GM19463 (cell line): ENCODE measurements around the gene SEMA3C.

Experiments
- ATAC-seq: cut with Tn5 transposase; IDR thresholded peaks from one replicate; pipeline ENCODE4 v1.9.1; 2021; ENCODE audit warnings: mild to moderate bottlenecking, moderate library complexity; ENCODE audit not compliant: unreplicated experiment

Gene SEMA3C

GRCh38 chr7:80918909-80919721 is at the start of gene SEMA3C:
Gene SEMA3C, minus strand, starts transcription at chr7:80919051. Its CDS starts 2,270 bp downstream, at chr7:80916781.
- ATAC-seq: peak; percentile 80

DNA sequence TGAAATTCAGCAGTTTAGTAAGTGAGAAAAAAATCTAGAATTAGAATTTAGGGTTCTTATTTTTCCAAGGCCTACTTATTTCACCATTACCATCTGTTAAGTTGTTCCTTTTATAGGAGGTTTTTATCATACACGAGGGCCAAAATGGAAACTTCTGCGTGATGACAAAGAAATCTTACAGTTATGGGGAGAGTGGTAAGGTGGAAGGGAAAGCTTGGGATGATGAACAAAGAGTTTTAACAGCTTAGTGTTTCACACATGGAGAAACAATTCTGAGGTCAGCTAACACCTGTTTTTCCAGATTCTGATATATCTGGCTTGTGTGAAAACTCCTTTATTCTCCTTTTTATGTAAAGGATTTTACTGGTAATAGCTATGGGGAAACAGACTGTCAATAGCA is 49.8 kb upstream of the SEMA3C start:
- no peak for ATAC-seq

DNA sequence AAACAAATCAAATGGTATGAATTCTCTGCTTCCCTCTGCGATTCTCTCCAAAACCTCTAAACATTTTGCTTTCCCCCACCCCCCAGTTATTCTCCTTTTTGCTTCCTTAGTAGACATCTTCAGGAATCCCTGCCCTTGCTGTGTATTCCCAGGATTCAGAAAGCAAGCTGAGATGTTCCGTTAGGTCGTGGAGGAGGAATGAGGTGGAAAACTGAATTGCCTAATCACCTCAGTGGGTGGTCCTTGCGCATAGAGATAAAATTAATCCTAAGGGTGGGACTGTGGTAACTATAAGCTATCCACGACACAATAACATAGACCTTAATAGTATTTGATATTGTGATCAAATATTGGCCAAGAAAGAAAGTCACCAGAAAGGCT is 49.1 kb upstream of the SEMA3C start:
- ATAC-seq: no peak

DNA sequence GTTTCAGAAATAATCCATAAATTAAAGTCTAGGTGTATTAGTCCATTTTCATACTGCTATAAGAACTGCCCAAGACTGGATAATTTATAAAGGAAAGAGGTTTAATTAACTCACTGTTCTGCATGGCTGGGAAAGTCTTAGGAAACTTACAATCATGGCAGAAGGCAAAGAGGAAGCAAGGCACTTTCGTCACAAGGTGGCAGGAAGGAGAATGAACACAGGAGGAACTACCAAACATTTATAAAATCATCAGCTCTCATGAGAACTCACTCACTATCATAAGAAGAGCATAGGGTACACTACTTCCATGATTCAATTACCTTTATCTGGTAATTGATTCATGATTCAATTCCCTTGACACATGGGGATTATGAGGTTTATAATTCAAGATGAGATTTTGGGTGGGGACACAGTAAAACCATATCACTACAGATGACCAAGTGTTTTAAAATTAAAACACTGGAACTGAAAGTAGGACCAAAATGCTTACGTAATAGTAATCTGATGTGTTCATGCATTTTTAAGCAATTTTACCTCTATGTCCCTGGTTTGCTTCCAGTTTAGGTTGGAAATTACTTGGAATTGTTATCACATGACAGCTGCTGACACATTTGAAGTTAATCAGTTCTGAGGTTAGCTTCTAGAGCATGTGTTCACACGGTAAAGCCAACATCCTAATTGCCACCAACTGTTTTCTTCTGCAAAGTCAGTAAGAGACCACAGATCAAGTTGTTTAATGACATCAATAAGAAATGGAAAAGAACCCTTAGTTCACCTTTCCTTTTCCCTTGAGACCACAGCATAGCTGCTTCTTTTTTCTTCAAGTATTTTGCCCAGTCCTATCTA is 48.4 kb upstream of the SEMA3C start:
- no peak for ATAC-seq

GRCh38 chr7:80960244-80960795 is 41.5 kb upstream of the SEMA3C start:
- no peak for ATAC-seq

DNA sequence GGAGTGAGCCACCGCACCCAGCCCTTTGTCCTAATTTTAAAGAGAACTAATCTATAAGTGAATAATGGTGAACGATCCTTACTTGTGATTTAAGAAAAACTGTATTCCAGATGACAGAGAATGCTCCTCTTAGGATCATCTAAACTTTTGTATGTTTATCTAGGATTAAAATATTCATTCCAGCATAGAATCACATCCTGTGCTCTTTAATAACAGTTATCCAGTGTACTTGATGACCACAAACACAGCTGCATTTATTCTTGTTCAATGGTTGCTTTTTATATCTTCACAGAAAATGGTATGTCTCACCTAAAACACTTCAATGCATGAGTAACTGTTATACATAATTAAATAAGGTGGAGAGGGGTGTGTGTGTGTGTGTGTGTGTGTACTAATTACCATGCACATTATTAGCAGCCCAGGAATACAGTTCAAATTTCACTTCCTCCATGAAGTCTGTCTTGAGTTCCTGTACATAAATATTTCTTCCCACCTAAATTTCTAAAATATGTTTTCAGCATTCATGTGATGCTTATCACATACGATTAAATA is 38.5 kb upstream of the SEMA3C start:
- ATAC-seq: no peak

DNA sequence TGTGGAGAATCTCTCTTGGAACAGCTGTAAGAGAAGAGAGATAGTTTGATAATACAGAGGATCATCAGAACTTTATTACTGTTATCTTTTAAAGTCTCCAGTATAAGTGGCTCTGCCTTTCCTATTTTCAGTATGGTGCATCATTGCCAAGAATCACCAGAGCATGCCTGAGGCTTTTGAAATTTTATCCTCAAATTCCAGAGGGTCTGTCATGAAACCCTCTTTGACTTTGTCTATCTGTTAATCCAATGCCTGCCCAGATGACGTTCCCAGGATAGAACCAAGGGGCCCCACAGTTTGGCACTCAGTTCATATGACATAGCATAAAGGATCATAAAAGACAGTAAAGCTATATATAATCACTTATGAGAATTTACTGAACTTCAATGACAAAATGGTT is 35.3 kb upstream of the SEMA3C start:
- no peak for ATAC-seq

DNA sequence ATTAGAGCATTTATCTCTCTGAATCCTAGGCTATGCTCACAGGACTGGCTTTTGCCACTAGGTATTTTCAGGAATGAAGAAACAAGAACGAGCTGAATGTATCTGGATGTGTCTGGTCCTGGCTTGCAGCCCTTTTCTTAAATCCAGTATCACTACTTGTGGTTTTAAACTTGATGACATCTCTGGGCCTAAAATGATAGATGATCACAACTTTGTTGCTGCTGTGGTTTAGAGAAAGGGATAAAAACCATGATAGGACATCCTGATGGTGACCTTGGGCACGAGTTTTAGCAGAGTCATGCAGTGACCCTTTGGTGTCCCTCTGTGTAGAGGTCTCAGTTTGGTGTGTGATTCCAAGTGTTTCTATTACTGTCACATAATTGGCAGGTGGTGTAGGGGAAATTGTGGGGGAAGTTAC is 31.7 kb upstream of the SEMA3C start:
- no peak for ATAC-seq

GRCh38 chr7:80949449-80949848 is 30.6 kb upstream of the SEMA3C start:
- ATAC-seq: no peak

DNA sequence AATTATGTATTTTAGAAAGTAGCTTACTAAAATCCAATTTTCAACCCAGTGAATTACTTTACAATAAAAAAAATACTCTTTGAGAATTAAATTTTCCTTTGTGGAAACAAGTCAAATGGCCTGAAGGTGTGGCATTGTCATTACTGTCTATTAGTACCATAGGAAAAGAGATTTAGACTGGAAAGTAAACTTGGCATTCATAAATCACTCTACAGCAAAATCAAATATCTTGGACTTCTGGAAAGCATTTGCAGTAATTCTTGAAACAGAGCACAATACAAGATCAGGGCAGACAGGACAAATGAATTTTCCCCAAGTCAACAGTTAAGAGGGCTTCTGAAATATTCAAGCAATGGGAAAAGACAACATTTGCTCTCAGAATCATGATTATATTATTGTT is 28.0 kb upstream of the SEMA3C start:
- ATAC-seq: no peak

DNA sequence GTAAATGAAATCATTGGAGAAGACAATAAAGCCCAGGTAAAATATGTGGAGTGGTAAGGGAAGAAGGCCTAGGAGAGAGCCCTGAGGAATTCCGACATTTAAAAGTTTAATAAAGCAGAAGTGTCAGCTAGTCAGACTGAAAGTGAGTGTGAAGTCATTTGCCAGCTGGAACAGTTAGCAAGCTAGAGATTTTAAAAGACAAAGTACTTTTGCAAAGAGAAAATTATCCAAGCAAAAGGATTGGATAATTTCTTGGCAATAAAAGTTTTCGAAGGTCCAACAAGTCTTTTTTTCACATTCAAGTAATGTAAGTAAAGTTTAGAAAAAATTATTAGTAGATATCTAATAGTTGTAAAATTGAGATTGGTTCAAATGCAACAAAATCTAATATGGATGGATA is 27.1 kb upstream of the SEMA3C start:
- ATAC-seq: no peak

GRCh38 chr7:80943342-80943741 is 24.5 kb upstream of the SEMA3C start:
- no peak for ATAC-seq

- no peak for ATAC-seq
Observed at GRCh38 chr7:80942261-80943041, 23.6 kb upstream of the SEMA3C start.

DNA sequence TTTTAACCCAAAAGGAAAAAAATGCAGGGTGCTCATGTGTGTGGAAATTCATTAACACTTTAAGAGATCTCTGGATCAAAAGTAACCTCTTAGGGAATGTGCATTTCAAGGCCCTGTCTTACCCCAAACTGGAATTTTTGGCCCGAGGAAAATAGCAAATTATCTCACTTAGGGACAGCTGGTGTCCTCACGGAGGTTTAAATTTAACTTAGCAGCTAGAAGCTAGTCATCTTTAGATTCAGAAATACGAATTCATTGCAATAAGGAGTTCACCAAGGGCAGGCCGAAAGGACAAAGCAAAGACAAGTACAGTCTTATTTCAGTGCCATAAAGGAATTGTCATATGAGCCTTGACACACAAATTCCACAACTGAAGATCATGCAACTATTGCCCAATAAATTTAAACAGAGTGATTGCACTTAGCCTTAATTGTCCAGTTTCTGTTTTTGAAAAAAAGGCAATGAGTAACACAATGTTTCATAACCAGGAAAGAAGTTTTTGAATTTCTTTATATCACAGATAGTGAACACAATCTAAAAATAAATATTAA is 22.4 kb upstream of the SEMA3C start:
- no peak for ATAC-seq

GRCh38 chr7:80940539-80941207 is 21.8 kb upstream of the SEMA3C start:
- ATAC-seq: no peak

DNA sequence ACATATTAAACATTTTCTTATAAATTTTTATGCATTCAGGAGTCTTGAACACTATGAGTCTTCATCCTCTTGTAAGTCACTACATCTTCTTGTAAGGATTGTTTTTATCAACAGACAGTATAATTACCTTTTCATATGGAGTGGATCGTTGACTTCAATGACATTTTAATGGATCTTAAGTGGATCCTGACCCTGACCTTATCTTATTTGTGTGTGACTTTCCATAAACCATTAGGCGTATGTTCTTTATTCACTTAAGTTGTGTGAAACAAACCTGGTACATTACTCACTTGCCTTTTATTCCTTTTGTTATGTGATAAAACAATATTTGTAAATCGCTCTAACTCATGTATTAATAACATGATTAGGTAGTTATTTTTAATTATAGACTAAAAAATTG is 18.5 kb upstream of the SEMA3C start:
- no peak for ATAC-seq

DNA sequence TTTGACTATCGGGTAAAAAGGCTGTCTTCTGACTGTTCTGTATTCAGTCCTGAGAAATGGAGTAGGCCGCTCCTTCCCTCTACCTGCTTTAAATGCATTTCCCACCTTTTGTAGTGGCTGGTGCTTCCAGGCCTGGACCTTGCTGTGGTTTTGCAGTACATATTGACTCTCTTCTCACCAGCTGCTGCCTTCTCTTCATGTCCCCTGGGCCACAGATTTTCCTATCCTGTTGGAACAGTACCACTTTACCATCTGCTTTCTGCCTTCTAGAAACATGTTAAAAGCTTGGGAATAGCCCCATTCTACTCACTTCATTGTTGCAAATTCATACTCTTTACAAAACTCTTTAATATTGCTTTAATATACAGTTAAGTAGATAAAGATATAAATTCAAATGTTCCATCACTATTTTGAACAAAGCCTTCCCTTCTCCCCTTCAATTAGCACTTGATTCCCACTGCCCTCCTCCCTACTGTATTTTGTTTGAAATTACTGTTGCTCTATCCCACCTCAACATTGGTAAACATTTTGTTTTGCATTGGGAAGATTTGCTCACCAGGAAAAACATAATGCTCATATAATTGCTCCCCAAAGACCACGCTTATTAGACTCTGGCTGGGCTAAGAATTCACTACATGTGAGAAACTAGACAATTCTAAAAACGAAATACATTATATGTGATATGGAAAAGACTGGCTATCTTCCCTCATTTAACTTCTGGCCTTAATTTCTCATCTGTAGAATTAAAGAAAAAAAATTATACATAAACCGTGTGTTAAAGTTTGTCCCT is 17.3 kb upstream of the SEMA3C start:
- no peak for ATAC-seq

- ATAC-seq: no peak
Observed at GRCh38 chr7:80934321-80934720, 15.5 kb upstream of the SEMA3C start.

DNA sequence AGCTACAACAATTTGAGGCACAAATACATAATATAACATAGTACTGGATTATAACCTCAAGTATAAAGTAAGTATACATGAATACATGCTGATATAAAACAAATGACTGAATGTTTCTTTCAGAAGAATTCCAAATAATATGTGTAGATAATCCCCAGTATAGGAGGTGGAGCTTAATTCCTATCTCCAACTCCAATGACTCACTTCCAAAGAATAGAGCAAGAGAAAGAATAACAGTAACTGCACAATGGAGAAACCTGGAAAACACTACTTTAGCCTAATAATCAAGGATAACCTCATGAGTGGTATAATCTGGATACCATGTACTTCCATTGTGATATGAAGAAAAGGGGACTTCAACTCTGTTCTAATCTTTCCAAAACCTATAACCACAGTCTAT is 13.7 kb upstream of the SEMA3C start:
- ATAC-seq: no peak
